HEK293 (cell line): ENCODE results near the gene SLC22A12.

ENCODE experiments used
- CTCF ChIA-PET: fragments of 350-600 bp; formaldehyde crosslinking; extraction: SDS; loops from one replicate; lab custom pipeline; 2021; ENCODE audit warnings: antibody characterized with exemption; lab: Yijun Ruan, JAX
- POLR2A ChIA-PET: fragments of 300-600 bp; formaldehyde crosslinking; extraction: SDS; loops from one replicate; lab custom pipeline; 2020; ENCODE audit warnings: antibody characterized with exemption, inconsistent platforms; lab: Yijun Ruan, JAX
- H3K27ac ChIP-seq: fragments of 200-500 bp; sonication (Bioruptor generic); 2 replicates; pipeline ENCODE4 v1.5.1; 2014; ENCODE audit warnings: low read depth, low read length, control low read depth, inconsistent platforms; ENCODE audit errors: extremely low read depth
- H3K36me3 ChIP-seq, 2 experiments: fragments of 200-500 bp in 1 of 2; sonication (Bioruptor generic) in 1 of 2; 1 replicate in 1 of 2; 2 replicates in 1 of 2; pipeline ENCODE4 v1.5.1; 2014 to 2017; ENCODE audit warnings: inconsistent platforms in 2 of 2, low read length in 2 of 2; ENCODE audit not compliant: control insufficient read depth in 2 of 2, insufficient read depth in 1 of 2
- H3K4me1 ChIP-seq: fragments of 200-500 bp; sonication (Bioruptor generic); 2 replicates; pipeline ENCODE4 v1.5.1; 2014; ENCODE audit warnings: mild to moderate bottlenecking, low read length, inconsistent platforms; ENCODE audit not compliant: control insufficient read depth, insufficient read depth
- H3K4me3 ChIP-seq: 2 replicates; pipeline ENCODE4 v1.5.1; 2011; ENCODE audit warnings: low read depth, mild to moderate bottlenecking, control low read depth, low read length, moderate library complexity
- H3K9me3 ChIP-seq: fragments of 200-500 bp; sonication (Bioruptor generic); 2 replicates; pipeline ENCODE4 v1.5.1; 2014; ENCODE audit warnings: low read depth, low read length, inconsistent platforms; ENCODE audit not compliant: control insufficient read depth, insufficient read depth
- AEBP2 ChIP-seq: fragments of 450-650 bp; formaldehyde crosslinking; IDR thresholded peaks from 2 replicates; pipeline ENCODE4 v1.5.1; 2016; ENCODE audit warnings: missing biosample characterization, missing genetic modification characterization, borderline replicate concordance
- BCL6B ChIP-seq: fragments of 450-650 bp; formaldehyde crosslinking; IDR thresholded peaks from 2 replicates; pipeline ENCODE4 v1.5.1; 2017; ENCODE audit warnings: missing biosample characterization, missing genetic modification characterization
- SCRT1 ChIP-seq: fragments of 450-650 bp; formaldehyde crosslinking; IDR thresholded peaks from 2 replicates; pipeline ENCODE4 v1.5.1; 2016; ENCODE audit warnings: missing biosample characterization, missing genetic modification characterization, borderline replicate concordance
- SP2 ChIP-seq: fragments of 450-650 bp; formaldehyde crosslinking; IDR thresholded peaks from 2 replicates; pipeline ENCODE4 v1.5.1; 2016; ENCODE audit warnings: missing biosample characterization, missing genetic modification characterization
- ZFP41 ChIP-seq: fragments of 450-650 bp; formaldehyde crosslinking; IDR thresholded peaks from 2 replicates; pipeline ENCODE4 v1.5.1; 2016; ENCODE audit warnings: missing biosample characterization, missing genetic modification characterization, borderline replicate concordance
- ZNF114 ChIP-seq: fragments of 450-650 bp; formaldehyde crosslinking; IDR thresholded peaks from 2 replicates; pipeline ENCODE4 v1.5.0; 2017; ENCODE audit warnings: missing biosample characterization, missing genetic modification characterization
- ZNF221 ChIP-seq: fragments of 450-650 bp; formaldehyde crosslinking; IDR thresholded peaks from 2 replicates; pipeline ENCODE4 v1.5.1; 2017; ENCODE audit warnings: missing biosample characterization, missing genetic modification characterization, borderline replicate concordance
- ZNF280C ChIP-seq: fragments of 450-650 bp; formaldehyde crosslinking; IDR thresholded peaks from 2 replicates; pipeline ENCODE4 v1.5.1; 2016; ENCODE audit warnings: missing biosample characterization, missing genetic modification characterization
- ZNF302 ChIP-seq: fragments of 450-650 bp; formaldehyde crosslinking; IDR thresholded peaks from 2 replicates; pipeline ENCODE4 v1.5.1; 2016; ENCODE audit warnings: missing biosample characterization, missing genetic modification characterization, low read depth
- ZNF335 ChIP-seq: fragments of 450-650 bp; formaldehyde crosslinking; conservative IDR thresholded peaks from 2 replicates; pipeline ENCODE4 v1.5.1; 2016; ENCODE audit warnings: missing biosample characterization, missing genetic modification characterization
- ZNF48 ChIP-seq: fragments of 450-650 bp; formaldehyde crosslinking; IDR thresholded peaks from 2 replicates; pipeline ENCODE4 v1.5.1; 2016; ENCODE audit warnings: missing biosample characterization, missing genetic modification characterization
- ZNF501 ChIP-seq: fragments of 450-650 bp; formaldehyde crosslinking; IDR thresholded peaks from 2 replicates; pipeline ENCODE4 v1.5.1; 2016; ENCODE audit warnings: missing biosample characterization, missing genetic modification characterization
- ZNF580 ChIP-seq: fragments of 450-650 bp; formaldehyde crosslinking; IDR thresholded peaks from 2 replicates; pipeline ENCODE4 v1.5.1; 2016; ENCODE audit warnings: missing biosample characterization, missing genetic modification characterization
- ZNF629 ChIP-seq: fragments of 450-650 bp; formaldehyde crosslinking; IDR thresholded peaks from 2 replicates; pipeline ENCODE4 v1.5.1; 2017; ENCODE audit warnings: missing biosample characterization, missing genetic modification characterization
- ZNF639 ChIP-seq: fragments of 450-650 bp; formaldehyde crosslinking; IDR thresholded peaks from 2 replicates; pipeline ENCODE4 v1.5.1; 2016; ENCODE audit warnings: missing biosample characterization, missing genetic modification characterization
- ZNF704 ChIP-seq: fragments of 450-650 bp; formaldehyde crosslinking; IDR thresholded peaks from 2 replicates; pipeline ENCODE4 v1.5.1; 2016; ENCODE audit warnings: missing biosample characterization, missing genetic modification characterization
- ZNF768 ChIP-seq: fragments of 450-650 bp; formaldehyde crosslinking; IDR thresholded peaks from 2 replicates; pipeline ENCODE4 v1.5.1; 2018; ENCODE audit warnings: missing biosample characterization, mild to moderate bottlenecking, missing genetic modification characterization
- ZNF791 ChIP-seq: fragments of 450-650 bp; formaldehyde crosslinking; IDR thresholded peaks from 2 replicates; pipeline ENCODE4 v1.5.1; 2016; ENCODE audit warnings: missing biosample characterization, missing genetic modification characterization
- ZSCAN30 ChIP-seq: fragments of 450-650 bp; IDR thresholded peaks from 2 replicates; pipeline ENCODE4 v1.5.1; 2018; ENCODE audit warnings: missing biosample characterization, mild to moderate bottlenecking, missing genetic modification characterization, moderate library complexity

The SLC22A12 gene

GRCh38 chr11:64632237-64632636 is 41.2 kb downstream of the SLC22A12 start:
- no peak overlapping the region for H3K4me3 ChIP-seq
- no peaks in the 10 kb centered on the region for H3K9me3 ChIP-seq
- H3K4me1 ChIP-seq, result no peaks in the 10 kb centered on the region
- ChIA-PET CTCF (interaction anchor here (1.1 kb wide), 1 partner anchor 17 kb away, joined by 3 read pairs; no protein-coding TSS in a partner anchor), POLR2A (no interaction called here)
- H3K27ac ChIP-seq, result no peak overlapping the region
- no peak for TF ChIP-seq ZNF280C (tag by site-specific recombination)
- no peak for TF ChIP-seq ZNF114
- no peak for TF ChIP-seq ZNF704 (tag by site-specific recombination)
- no peak for TF ChIP-seq SP2
- no peak for TF ChIP-seq ZNF629
- no peak for TF ChIP-seq SCRT1
- TF ChIP-seq ZNF335 (tag by site-specific recombination), result no peak
- no peak for TF ChIP-seq ZNF221 (tag by site-specific recombination)
- TF ChIP-seq ZNF580 (tag by site-specific recombination), result no peak
- TF ChIP-seq ZSCAN30 (tag by site-specific recombination), result no peak
- TF ChIP-seq ZNF48 (tag by site-specific recombination), result no peak
- H3K36me3 ChIP-seq, result no peaks in the 10 kb centered on the region

GRCh38 chr11:64632654-64633053 is 41.6 kb downstream of the SLC22A12 start:
- POLR2A ChIA-PET, result no interaction called here
- H3K36me3 ChIP-seq, result no peaks in the 10 kb centered on the region
- no peaks in the 10 kb centered on the region for H3K4me1 ChIP-seq
- no peak for TF ChIP-seq ZNF501
- TF ChIP-seq ZNF114, result no peak
- TF ChIP-seq BCL6B, result no peak
- no peak for TF ChIP-seq ZNF768
- no peak for TF ChIP-seq ZNF791 (tag by site-specific recombination)
- no peak for TF ChIP-seq AEBP2 (tag by site-specific recombination)
- TF ChIP-seq ZNF639 (tag by site-specific recombination), result no peak
- TF ChIP-seq ZFP41 (tag by site-specific recombination), result no peak
- TF ChIP-seq ZNF302, result no peak
- H3K9me3 ChIP-seq, result no peaks in the 10 kb centered on the region
- CTCF ChIA-PET, result interaction anchor here (1.1 kb wide), 1 partner anchor 17 kb away, joined by 3 read pairs; no protein-coding TSS in a partner anchor
- no peak overlapping the region for H3K4me3 ChIP-seq
- no peak overlapping the region for H3K27ac ChIP-seq
